SHP77 treated with DMSO at 0.1 percent for 48 hours (cell line): ENCODE measurements around the gene TWNK.

Experiments used
- DNase-seq: peaks from one replicate; lab custom pipeline; 2025; lab: John Stamatoyannopoulos, UW

TWNK gene

DNA sequence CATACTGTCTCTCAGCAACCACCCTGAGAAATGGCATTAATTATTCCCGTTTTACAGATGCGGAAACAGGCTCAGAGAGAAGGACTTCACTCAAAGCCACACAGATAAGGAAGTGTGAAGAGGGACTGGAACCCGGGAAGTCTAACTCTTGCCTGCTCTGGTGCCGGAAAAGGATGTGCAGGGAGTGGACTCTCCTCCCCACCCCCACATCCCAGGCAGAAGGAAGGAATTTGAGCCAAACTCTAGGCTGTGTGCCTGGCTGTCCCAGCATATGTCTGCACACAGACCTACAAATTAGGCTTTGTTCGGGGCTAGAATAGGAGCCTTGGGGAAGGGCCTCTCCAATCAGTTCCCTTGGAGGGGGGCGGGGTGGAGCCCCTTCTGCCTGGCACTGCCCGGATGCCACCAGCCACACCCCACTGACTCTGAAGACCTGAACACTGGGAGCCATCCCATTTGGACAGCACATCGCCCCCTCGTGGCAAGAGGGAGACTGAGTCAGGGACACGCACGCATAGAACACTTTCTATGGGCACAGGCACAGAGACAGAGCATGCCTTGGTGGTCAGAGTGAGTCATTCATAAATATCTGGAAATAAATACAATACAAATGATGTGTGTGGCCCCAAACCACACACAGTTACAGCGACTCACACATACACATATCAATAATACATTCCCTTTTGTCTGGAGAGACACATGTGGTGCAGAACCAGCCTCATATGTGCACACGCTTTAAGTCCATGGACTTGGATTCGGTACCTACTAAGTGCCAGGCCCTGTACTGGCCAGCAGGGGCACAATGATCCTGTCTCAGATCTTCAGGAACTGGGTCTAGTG is 25.4 kb downstream of the TWNK start:
- peak; percentile 86 for DNase-seq

GRCh38 chr10:101013365-101013825 is 26.1 kb downstream of the TWNK start:
- no peak for DNase-seq

- no peak for DNase-seq
Measured at GRCh38 chr10:101014230-101014884, 27.0 kb downstream of the TWNK start.

GRCh38 chr10:101014966-101015581 is 27.7 kb downstream of the TWNK start:
- no peak for DNase-seq

- DNase-seq: no peak
Measured at GRCh38 chr10:101015582-101015973, 28.2 kb downstream of the TWNK start.

- no peak for DNase-seq
Measured at GRCh38 chr10:101016814-101017213, 29.5 kb downstream of the TWNK start.

DNA sequence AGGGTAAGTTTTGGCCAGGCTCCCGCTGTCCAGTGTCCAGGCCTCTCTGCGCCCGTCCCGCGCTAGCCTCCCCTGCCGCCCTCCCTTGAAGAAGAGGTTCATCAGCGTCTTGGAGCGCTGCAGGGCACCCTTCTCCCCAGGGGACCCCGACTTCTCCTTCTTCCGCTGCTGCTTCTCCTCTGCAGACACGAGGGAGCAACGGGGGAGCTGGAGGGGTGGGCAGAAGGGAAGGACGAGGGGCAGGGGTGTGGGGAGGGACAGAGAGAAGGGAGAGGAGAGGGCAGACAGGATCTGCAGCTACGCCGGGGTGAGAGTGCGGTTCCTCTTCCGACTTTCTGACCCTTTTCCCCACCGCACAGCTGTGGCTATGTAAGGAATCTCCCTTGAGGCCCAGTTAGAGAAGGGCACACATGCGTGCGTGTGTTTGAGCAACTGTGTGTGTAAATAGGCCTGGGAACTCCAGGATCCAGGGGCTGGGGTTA is 30.8 kb downstream of the TWNK start:
- no peak for DNase-seq

GRCh38 chr10:101018600-101019439 is 31.5 kb downstream of the TWNK start:
- peak; percentile 30 for DNase-seq

- DNase-seq: no peak
Measured at GRCh38 chr10:101019440-101019703, 32.0 kb downstream of the TWNK start.

DNA sequence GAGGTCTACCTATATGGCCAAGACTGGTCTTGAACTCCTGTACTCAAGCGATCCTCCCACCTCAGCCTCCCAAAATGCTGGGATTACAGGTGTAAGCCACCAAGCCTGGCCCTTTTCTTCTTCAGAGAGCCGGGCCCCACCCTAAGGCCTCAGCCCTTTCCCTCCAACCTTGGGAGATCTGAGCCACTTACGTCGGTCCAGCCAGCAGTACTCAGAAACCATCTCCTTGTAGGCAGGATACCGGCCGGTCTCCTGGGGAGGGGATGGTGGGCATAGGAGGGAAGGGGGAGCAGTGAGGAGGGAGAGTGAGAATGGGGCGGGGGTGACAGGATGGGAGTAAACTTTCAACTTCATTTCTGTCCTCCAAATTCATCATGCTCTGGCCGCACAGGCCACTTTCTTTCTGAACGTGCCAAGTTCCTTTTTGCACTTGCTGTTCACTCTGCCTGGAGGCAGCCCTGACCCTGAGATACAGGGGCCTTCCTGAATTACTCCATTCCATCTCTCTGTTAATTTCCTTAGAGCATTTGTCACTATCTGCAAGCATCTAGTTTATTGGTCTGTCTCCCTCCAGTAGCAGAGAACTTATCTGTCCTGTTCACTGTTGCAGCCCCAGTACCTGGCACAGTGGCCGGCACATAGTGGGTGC is 33.2 kb downstream of the TWNK start:
- DNase-seq: no peak

DNA sequence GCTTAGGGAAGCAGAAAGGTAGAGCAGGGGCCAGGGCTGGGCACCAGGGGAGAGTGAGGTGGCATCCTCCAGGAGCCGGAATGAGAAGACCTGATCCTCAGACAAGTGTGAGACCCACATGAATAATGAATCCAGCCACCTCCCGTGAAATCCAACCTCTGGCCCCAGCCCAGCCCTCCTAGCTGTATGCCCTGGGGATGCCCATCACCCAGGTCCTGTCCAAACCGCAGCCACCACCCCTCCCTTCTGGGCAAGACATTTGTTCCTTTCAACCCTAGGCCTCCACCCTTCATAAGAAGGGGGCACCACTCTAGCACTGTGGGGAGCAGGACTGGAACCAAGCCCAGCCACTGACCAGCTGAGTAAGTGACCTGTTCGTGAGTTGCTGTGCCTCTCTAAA is 33.9 kb downstream of the TWNK start:
- no peak for DNase-seq

DNA sequence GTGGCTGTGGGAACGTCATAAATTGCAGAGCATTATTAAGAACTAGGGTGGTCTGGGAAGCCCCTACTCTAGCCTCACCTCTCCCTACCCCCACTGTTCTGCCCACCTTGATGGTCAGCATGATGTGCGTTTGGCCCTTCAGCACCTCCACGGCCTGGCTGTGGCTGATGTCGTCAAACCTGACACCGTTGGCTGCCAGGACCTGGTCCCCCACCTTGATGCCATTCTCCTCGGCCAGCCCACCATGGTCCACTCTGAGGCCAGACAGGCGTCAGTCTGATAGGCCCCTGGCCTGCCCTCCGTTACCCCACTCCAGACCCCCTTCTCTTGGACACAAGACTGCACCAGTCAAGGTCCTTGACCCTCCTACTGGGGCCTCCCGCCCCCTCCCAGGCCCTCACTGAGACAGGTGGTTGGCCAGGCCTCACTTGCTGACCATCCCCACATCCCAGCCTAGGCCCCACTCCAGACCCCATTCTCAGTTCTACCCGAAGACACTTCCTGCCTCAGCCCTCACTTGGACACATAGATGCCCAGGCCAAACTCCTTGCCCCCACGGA is 34.4 kb downstream of the TWNK start:
- no peak for DNase-seq

GRCh38 chr10:101022967-101023705 is 35.8 kb downstream of the TWNK start:
- no peak for DNase-seq

DNA sequence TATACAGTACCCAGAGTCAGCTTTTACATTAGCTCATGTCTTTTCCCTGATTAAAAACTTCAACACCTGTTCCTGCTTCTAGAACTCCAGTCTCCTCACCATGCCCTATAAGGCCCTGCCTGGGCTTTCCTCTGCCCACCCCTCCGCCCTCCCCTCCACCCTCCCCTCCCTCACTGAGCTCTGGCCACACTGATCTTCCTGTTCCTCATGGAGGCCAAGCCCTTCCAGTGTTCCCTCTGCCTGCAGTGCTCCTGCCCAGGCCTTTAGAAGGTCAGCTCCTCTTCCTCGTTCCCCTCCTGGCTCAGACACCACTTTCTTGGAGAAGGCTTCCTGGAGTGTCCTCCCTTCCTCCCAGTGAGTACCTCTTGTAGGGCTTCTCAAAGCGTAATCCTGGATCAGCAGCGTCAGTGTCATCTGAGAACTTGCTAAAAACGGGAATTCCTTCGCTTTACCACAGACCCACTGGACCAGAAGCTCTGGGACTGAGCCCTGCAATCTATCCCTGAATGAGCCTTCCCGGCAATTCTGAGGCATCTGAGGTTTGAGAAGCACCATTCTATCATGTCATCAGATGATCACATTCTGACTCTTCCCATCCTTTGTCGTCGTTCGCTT is 39.9 kb downstream of the TWNK start:
- no peak for DNase-seq

- DNase-seq: no peak
Measured at GRCh38 chr10:101028446-101029337, 41.3 kb downstream of the TWNK start.

DNA sequence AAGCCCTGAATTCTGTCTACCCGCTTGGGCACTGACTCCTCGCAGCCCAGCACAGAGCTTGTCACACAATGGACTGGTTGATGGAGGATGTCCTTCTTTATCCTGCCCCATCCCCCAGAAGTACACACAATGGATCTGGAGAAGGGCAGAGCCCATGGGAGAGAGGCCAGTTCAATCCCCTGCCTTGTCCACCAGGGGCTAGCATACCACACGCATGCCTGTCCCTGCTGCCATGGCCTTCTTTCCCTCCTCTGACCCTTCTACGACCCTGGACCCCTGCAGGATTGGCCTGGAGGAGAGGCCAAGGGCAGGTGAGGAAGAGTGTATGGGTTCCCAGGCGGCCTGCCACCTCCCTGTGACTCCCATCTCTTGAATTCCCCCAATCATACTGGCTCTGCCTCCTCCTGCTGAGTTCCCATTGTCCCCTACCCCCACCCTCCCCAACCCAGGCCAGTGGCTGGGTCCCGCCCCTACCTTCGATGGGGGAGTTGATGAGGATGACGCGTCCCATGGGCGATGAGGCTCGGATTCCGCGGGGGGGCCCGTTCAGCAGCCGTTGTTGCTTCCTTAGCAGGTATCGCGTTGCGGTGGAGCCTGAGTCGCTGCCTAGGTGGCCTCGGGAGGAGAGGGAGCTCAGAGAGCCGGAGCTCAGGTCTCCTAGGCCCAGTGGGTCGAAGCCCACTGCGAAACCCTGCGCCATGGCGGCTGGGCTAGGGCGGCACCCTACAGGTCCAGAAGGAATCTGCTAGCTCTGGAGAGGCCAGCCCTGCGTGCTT is 42.4 kb downstream of the TWNK start:
- no peak for DNase-seq

DNA sequence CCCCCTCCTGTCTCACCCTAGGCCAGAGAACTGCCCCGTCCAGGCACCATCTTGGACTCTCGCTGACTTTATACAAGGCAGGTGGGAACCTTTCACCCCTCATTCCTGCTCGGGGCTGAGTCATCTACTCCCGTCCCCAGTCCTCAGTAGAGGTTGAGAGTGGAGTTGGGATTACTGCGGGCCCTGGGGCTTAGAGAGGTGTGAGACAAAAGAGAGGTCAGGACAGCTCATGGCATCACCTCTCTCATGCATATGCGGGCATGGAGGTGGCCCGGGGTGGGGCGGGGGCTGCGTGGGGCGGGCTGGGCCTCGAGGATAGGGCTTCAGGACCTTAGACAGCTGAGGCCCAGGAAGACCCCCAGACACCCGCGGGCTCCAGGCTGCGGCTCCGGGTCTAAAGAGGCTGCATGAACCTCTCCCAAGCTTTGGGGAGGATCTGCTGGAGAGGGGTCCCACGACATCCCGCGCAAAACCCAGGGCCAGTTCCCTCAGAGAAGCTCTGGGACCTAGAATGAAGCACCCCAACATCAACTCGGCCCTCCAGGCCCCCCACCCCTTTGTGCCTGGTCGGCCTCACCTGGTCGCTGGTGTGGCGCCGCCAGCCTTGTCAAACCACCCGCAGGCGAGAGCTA is 43.3 kb downstream of the TWNK start:
- DNase-seq: no peak
